ENCODE results near the gene CALHM1.

Gene CALHM1

GRCh38 chr10:103500481-103500880, 41.8 kb upstream of the CALHM1 start:
- no peak for TF ChIP-seq CTCF (IDR thresholded peaks at IDR 0.05; ENCODE audit: low read depth, low read length)
- no peak for DNase-seq (ENCODE audit: extremely low read depth, low read depth)

- TF ChIP-seq CTCF (IDR thresholded peaks at IDR 0.05; ENCODE audit: low read depth, low read length): no peak
- DNase-seq (ENCODE audit: extremely low read depth, low read depth): no peak
Measured at GRCh38 chr10:103499881-103500280, 41.2 kb upstream of the CALHM1 start.

GRCh38 chr10:103498936-103499638, 40.4 kb upstream of the CALHM1 start:
- no peak for DNase-seq (ENCODE audit: extremely low read depth, low read depth)
- TF ChIP-seq CTCF (IDR thresholded peaks at IDR 0.05; ENCODE audit: low read depth, low read length): no peak

GRCh38 chr10:103497161-103497915, 38.6 kb upstream of the CALHM1 start:
- no peak for TF ChIP-seq CTCF (IDR thresholded peaks at IDR 0.05; ENCODE audit: low read depth, low read length)
- no peak for DNase-seq (ENCODE audit: extremely low read depth, low read depth)

- TF ChIP-seq CTCF (IDR thresholded peaks at IDR 0.05; ENCODE audit: low read depth, low read length): no peak
- DNase-seq (ENCODE audit: extremely low read depth, low read depth): no peak
Measured at GRCh38 chr10:103495321-103495720, 36.6 kb upstream of the CALHM1 start.

GRCh38 chr10:103493916-103494877, 35.5 kb upstream of the CALHM1 start:
- DNase-seq (ENCODE audit: extremely low read depth, low read depth): no peak
- TF ChIP-seq CTCF (IDR thresholded peaks at IDR 0.05; ENCODE audit: low read depth, low read length): no peak
